IPS-20b (cell line): ENCODE measurements around the gene IRF3.
A peak's percentile ranks its signal among the peaks of the same experiment; 100 is the strongest.

Experiments
- H3K27ac ChIP-seq: one replicate; pipeline ENCODE4 v1.5.1; 2013; ENCODE audit warnings: low read length
- H3K27me3 ChIP-seq: 2 replicates; pipeline ENCODE4 v1.6.1; 2013; ENCODE audit warnings: mild to moderate bottlenecking, low read length, inconsistent platforms; ENCODE audit not compliant: insufficient read depth
- H3K36me3 ChIP-seq: 2 replicates; pipeline ENCODE4 v1.6.1; 2013; ENCODE audit warnings: low read depth, mild to moderate bottlenecking, inconsistent platforms, low read length, moderate library complexity; ENCODE audit not compliant: insufficient read depth
- H3K4me1 ChIP-seq: 2 replicates; pipeline ENCODE4 v1.6.1; 2013; ENCODE audit warnings: mild to moderate bottlenecking, control low read depth, inconsistent platforms, low read length, moderate library complexity; ENCODE audit not compliant: insufficient read depth
- H3K4me3 ChIP-seq: 2 replicates; pipeline ENCODE4 v1.5.1; 2013; ENCODE audit warnings: mild to moderate bottlenecking, low read length, inconsistent platforms
- H3K9ac ChIP-seq: 2 replicates; pipeline ENCODE4 v1.6.1; 2013; ENCODE audit warnings: low read depth, mild to moderate bottlenecking, inconsistent platforms, low read length, moderate library complexity
- H3K9me3 ChIP-seq: 2 replicates; pipeline ENCODE4 v1.6.1; 2013; ENCODE audit warnings: mild to moderate bottlenecking, low read depth, low read length, inconsistent platforms; ENCODE audit not compliant: insufficient read depth

IRF3 gene

GRCh38 chr19:49696115-49696514 lies 30.5 kb upstream of the IRF3 start:
- Histone ChIP-seq H3K4me1 (peaks cover 4% of the 10 kb centered on the region; the same call in 1 of the 2 replicates), H3K9ac (no peak overlapping the region), H3K4me3 (no peak overlapping the region)

GRCh38 chr19:49692147-49692506 lies 26.5 kb upstream of the IRF3 start:
- H3K9ac ChIP-seq = peak overlapping the region; percentile 90; the same call in 1 of the 2 replicates
- peak overlapping the region; percentile 85; the same call in 1 of the 2 replicates for H3K4me3 ChIP-seq
- no peaks in the 10 kb centered on the region for H3K27me3 ChIP-seq
- H3K4me1 ChIP-seq = peaks cover 4% of the 10 kb centered on the region; the same call in 1 of the 2 replicates
- H3K36me3 ChIP-seq = peaks cover 25% of the 10 kb centered on the region; the same call in 1 of the 2 replicates
- H3K27ac ChIP-seq = no peak overlapping the region
- H3K9me3 ChIP-seq = no peaks in the 10 kb centered on the region

More at GRCh38 chr19:49696115-49696514, 30.5 kb upstream of the IRF3 start:
- H3K27ac ChIP-seq = no peak overlapping the region
- no peaks in the 10 kb centered on the region for H3K27me3 ChIP-seq
- H3K36me3 ChIP-seq = peaks cover 16% of the 10 kb centered on the region; the same call in 1 of the 2 replicates
- no peaks in the 10 kb centered on the region for H3K9me3 ChIP-seq

DNA sequence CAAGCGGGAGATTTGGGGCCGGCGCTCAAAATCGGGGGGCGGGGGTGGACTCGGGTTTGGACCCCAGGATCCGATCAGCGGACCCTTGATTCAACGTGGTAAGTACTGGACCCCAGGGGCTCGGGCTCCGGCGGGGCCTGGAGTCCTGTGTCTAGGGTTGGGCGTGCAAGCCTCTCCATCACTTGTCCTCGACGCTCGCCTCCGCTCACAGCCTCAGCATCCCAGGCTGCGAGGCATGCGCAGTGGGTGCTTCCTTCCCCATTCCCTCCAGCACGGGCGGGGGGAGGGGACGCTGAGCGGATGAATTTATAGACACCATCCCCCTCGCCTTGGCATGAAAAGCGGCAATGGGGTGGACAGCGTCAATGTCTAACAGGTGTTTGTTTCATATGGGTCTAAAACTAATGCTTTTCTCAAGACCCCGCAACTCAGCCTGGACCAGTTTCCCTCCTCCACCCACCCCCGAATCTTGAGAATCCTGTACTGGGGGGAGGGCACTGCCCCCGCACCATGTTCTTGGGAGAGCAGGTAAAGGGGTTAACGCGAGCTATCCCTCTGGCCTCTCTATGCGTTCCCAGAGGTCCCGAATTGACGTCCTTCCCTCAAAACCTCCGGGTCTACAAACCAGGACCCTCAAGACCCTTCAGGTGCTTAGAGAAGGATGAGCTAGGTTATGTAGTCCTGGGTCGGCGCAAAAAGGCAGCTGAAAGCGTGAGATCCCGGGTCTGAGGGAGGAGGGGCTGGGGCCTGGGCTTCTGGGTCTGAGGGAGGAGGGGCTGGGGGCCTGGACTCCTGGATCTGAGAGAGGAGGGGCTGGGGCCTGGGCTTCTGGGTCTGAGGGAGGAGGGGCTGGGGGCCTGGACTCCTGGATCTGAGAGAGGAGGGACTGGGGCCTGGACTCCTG lies 25.8 kb upstream of the IRF3 start:
- Histone ChIP-seq H3K27me3 (no peaks in the 10 kb centered on the region), H3K36me3 (peaks cover 23% of the 10 kb centered on the region; the same call in 1 of the 2 replicates), H3K27ac (peak overlapping the region; percentile 27), H3K4me3 (peak overlapping the region; percentile 85), H3K9me3 (no peaks in the 10 kb centered on the region), H3K4me1 (peaks cover 4% of the 10 kb centered on the region; the same call in 1 of the 2 replicates), H3K9ac (peak overlapping the region; percentile 90; the same call in 1 of the 2 replicates)

DNA sequence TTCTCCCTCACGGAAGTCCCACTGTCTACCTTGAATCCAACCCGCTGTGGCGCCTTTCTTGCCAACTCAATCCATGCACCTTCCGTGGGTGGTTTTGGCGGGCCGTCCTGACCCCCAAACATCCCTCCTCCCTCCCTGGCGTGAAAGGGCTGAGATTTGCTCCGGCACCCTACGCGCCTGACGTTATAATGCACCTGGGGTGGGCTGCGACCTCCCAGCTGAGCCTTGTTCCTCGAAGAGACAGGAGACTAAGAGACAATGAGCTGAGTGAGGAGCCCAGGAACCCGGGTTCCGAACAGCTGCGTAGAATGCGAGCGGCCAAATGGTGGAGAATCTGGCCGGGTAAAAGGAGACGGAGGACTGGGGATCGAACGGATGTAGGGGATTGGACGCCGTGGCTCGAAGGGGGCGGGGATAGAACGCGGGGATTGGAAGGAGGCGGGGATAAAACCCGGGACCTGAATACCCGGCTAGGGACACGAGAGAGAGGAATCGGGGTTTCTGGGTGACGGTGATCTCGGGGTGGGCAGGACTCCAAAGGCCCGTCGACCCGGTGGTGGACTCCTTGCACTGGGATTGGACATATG lies 25.1 kb upstream of the IRF3 start, which contains the start of gene CPT1C:
TSS of gene CPT1C (plus strand) at position 461 of the 587 bp plus-strand sequence. CDS start 1,137 bp downstream, outside the sequence.
- Histone ChIP-seq H3K27me3 (no peaks in the 10 kb centered on the region), H3K9ac (peak within 1 kb of the TSS; percentile 90), H3K4me1 (peaks cover 4% of the 10 kb centered on the region; the same call in 1 of the 2 replicates), H3K9me3 (no peaks in the 10 kb centered on the region), H3K4me3 (peak within 1 kb of the TSS; percentile 85), H3K36me3 (peaks cover 31% of the 10 kb centered on the region), H3K27ac (peak within 1 kb of the TSS; percentile 88)

DNA sequence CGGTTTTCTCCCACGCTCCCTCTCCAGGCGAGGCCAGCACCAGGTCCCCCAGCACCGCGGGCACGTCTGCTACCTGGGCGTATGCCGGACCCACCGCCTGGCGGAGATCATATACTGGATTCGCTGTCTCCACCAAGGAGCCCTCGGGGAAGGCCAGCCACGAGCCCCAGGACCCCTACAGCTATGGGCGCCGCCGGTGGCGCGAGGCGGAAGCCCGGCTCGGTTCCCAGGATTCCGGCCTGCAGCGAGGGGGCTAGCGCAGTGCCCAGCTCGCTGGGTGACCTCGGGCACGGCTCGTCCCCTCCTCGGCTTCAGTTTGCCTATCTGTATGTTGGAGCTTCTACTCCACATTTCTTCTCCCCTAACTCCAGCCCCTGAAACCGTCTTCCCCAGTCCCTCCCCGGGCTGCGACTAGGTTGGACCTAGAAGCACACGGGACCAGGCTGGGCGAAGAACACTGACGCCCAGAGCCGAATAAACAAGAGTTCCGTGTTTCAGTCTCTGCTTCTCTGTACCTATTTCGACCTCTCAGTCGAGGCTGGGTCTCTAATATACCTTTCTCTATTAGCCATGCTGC lies 24.5 kb upstream of the IRF3 start:
- H3K36me3 ChIP-seq = peaks cover 37% of the 10 kb centered on the region
- H3K4me1 ChIP-seq = peaks cover 4% of the 10 kb centered on the region; the same call in 1 of the 2 replicates
- no peaks in the 10 kb centered on the region for H3K27me3 ChIP-seq
- peak overlapping the region; percentile 90 for H3K9ac ChIP-seq
- peak overlapping the region; percentile 88 for H3K27ac ChIP-seq
- H3K9me3 ChIP-seq = no peaks in the 10 kb centered on the region
- H3K4me3 ChIP-seq = peak overlapping the region; percentile 85

GRCh38 chr19:49689133-49690078 lies 23.7 kb upstream of the IRF3 start, which contains the start of gene ADM5:
TSS of gene ADM5 (plus strand) at chr19:49689594. CDS start at chr19:49689838, 244 bp downstream.
- peak within 1 kb of the TSS; percentile 88 for H3K27ac ChIP-seq
- H3K36me3 ChIP-seq = peaks cover 44% of the 10 kb centered on the region
- no peaks in the 10 kb centered on the region for H3K27me3 ChIP-seq
- H3K9me3 ChIP-seq = no peaks in the 10 kb centered on the region
- H3K4me3 ChIP-seq = peak within 1 kb of the TSS; percentile 85
- peaks cover 4% of the 10 kb centered on the region; the same call in 1 of the 2 replicates for H3K4me1 ChIP-seq
- peak within 1 kb of the TSS; percentile 90 for H3K9ac ChIP-seq

DNA sequence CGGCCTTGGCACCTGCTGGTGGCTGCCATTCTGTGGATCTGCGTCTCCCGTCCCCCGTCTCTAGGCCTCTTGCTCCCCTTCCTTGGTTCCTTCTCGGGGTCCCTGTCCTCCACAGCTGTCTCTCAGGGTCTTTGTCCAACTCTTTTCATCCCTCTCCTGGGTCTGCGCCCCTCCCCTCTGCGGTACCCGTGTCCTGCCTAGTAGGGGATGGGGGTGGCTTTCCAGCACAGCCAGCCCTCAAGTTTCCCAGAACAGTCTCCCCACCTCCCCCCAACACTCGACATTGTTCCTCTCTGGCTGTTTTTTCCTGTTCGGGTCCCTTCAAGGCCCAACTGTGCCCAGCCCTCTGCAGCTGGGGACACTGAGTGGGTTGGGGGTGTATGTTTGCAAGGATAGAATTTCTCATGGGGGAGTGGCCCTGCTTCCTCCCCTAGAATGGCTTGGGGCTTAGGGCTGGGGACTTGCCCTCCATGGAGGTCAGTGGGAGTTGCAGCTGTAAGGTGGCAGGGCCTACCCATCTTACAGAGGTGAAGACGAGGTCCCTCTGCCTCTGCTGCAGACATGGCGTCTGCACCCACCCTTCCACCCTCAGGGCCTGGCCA lies 23.0 kb upstream of the IRF3 start:
- no peaks in the 10 kb centered on the region for H3K9me3 ChIP-seq
- H3K27ac ChIP-seq = no peak overlapping the region

GRCh38 chr19:49687566-49688316 lies 22.1 kb upstream of the IRF3 start:
- H3K4me1 ChIP-seq = peaks cover 4% of the 10 kb centered on the region; the same call in 1 of the 2 replicates
- no peaks in the 10 kb centered on the region for H3K9me3 ChIP-seq
- no peak overlapping the region for H3K4me3 ChIP-seq
- H3K27ac ChIP-seq = no peak overlapping the region
- H3K36me3 ChIP-seq = peaks cover 54% of the 10 kb centered on the region
- H3K9ac ChIP-seq = no peak overlapping the region
- no peaks in the 10 kb centered on the region for H3K27me3 ChIP-seq

More for the DNA sequence above, 23.0 kb upstream of the IRF3 start:
- no peak overlapping the region for H3K4me3 ChIP-seq
- H3K27me3 ChIP-seq = no peaks in the 10 kb centered on the region
- no peak overlapping the region for H3K9ac ChIP-seq
- peaks cover 52% of the 10 kb centered on the region for H3K36me3 ChIP-seq
- peaks cover 4% of the 10 kb centered on the region; the same call in 1 of the 2 replicates for H3K4me1 ChIP-seq

- H3K27me3 ChIP-seq = no peaks in the 10 kb centered on the region
- no peak overlapping the region for H3K27ac ChIP-seq
- H3K9me3 ChIP-seq = no peaks in the 10 kb centered on the region
- no peak overlapping the region for H3K4me3 ChIP-seq
- H3K4me1 ChIP-seq = peaks cover 2% of the 10 kb centered on the region; the same call in 1 of the 2 replicates
- H3K36me3 ChIP-seq = peaks cover 60% of the 10 kb centered on the region
- no peak overlapping the region for H3K9ac ChIP-seq
These were observed 21.5 kb upstream of the IRF3 start for GRCh38 chr19:49687150-49687549.
